ENCODE data around the gene VDAC2. TPM values are rescaled to one million over a fixed set of nuclear protein-coding genes. Genes with fewer than 3 reads are reported as not detected.

Gene VDAC2
- total RNA-seq, 2 experiments from 2014 or later = 81.4 to 182 TPM

GRCh38 chr10:75223507-75223906, 12.9 kb downstream of the VDAC2 start:
- Histone ChIP-seq H3K4me2 (ENCODE audit: low read length) (no peak overlapping the region), H3K27ac (ENCODE audit: low read depth, low read length, poor library complexity, severe bottlenecking) (no peak overlapping the region), H3K9me2 (ENCODE audit: insufficient read depth, low read length) (no peaks in the 10 kb centered on the region), H3K9me3 (ENCODE audit: low read length) (no peaks in the 10 kb centered on the region), H3K4me1 (ENCODE audit: insufficient read depth, low read length, poor library complexity, severe bottlenecking) (no peaks in the 10 kb centered on the region), H3K36me3 (ENCODE audit: insufficient read depth, low read length) (peaks cover 92% of the 10 kb centered on the region), H3K79me2 (ENCODE audit: insufficient read depth, low read depth, low read length) (peaks cover 66% of the 10 kb centered on the region), H4K20me1 (ENCODE audit: insufficient read depth, low read length) (peaks cover 20% of the 10 kb centered on the region), H2AFZ (ENCODE audit: low read length) (no peak overlapping the region), H3K4me3 (ENCODE audit: low read depth, low read length, poor library complexity, severe bottlenecking) (no peak overlapping the region)
- BruUV-seq (replicated peaks) = no TSS peak
- ChIA-PET POLR2A (interaction anchor here (1.3 to 2.3 kb wide), 3 partner anchors 10 to 14 kb away, joined by 3 to 10 read pairs (median 4); partner anchors contain the start of gene VDAC2), CTCF (ENCODE audit: unreplicated experiment) (no interaction called here)
- no peak for DNase-seq (ENCODE audit: low spot score)
- intact Hi-C loops (cut with micrococcal nuclease; ENCODE audit: unreplicated experiment) = no loop called here
- TF ChIP-seq CTCF (conservative IDR thresholded peaks at IDR 0.05; ENCODE audit: low read length) (no peak), EZH2phosphoT487 (IDR thresholded peaks at IDR 0.05; ENCODE audit: borderline replicate concordance, low read depth, low read length) (no peak)

- intact Hi-C loops (cut with micrococcal nuclease; ENCODE audit: unreplicated experiment) = no loop called here
- H3K36me3 ChIP-seq (ENCODE audit: insufficient read depth, low read length) = peaks cover 97% of the 10 kb centered on the region
These were observed 15.5 kb downstream of the VDAC2 start for GRCh38 chr10:75226095-75226494.

More at GRCh38 chr10:75226095-75226494, 15.5 kb downstream of the VDAC2 start:
- ChIA-PET POLR2A (interaction anchor here (0.7 to 0.8 kb wide), 4 partner anchors 10 to 72 kb away, joined by 4 read pairs; partner anchors contain the start of gene VDAC2), CTCF (ENCODE audit: unreplicated experiment) (no interaction called here)
- Histone ChIP-seq H4K20me1 (ENCODE audit: insufficient read depth, low read length) (peaks cover 29% of the 10 kb centered on the region), H3K4me1 (ENCODE audit: insufficient read depth, low read length, poor library complexity, severe bottlenecking) (no peaks in the 10 kb centered on the region), H3K9me2 (ENCODE audit: insufficient read depth, low read length) (no peaks in the 10 kb centered on the region), H3K27ac (ENCODE audit: low read depth, low read length, poor library complexity, severe bottlenecking) (no peak overlapping the region), H2AFZ (ENCODE audit: low read length) (no peak overlapping the region), H3K79me2 (ENCODE audit: insufficient read depth, low read depth, low read length) (peaks cover 76% of the 10 kb centered on the region), H3K9me3 (ENCODE audit: low read length) (no peaks in the 10 kb centered on the region), H3K4me3 (ENCODE audit: low read depth, low read length, poor library complexity, severe bottlenecking) (no peak overlapping the region), H3K4me2 (ENCODE audit: low read length) (no peak overlapping the region)
- TF ChIP-seq EZH2phosphoT487 (IDR thresholded peaks at IDR 0.05; ENCODE audit: borderline replicate concordance, low read depth, low read length) (no peak), CTCF (conservative IDR thresholded peaks at IDR 0.05; ENCODE audit: low read length) (no peak)
- DNase-seq (ENCODE audit: low spot score) = no peak
- BruUV-seq (replicated peaks) = no TSS peak

All from OCI-LY7 (cell line).